Suppressor macrophage treated with lipopolysaccharide for 4 hours (primary cell): ENCODE data around the gene SCIMP.
"Not testable (repeated sequence)": the region's sequence is repeated elsewhere in the genome, so short reads cannot be mapped to it uniquely, and the experiment has no call there.

Source experiments
- DNase-seq: peaks from one replicate; pipeline ENCODE4 v3.0.0-alpha.2; 2020

The SCIMP gene

GRCh38 chr17:5234645-5235576, at the start of gene SCIMP:
Gene SCIMP (minus strand): TSS chr17:5234860. CDS start chr17:5234755, 105 bp downstream.
- peak; percentile 95 for DNase-seq

GRCh38 chr17:5283571-5284315, 49.1 kb upstream of the SCIMP start:
- no peak for DNase-seq

- DNase-seq: peak; percentile 16
Observed at GRCh38 chr17:5282642-5283217, 48.1 kb upstream of the SCIMP start.

GRCh38 chr17:5281814-5282641, 47.4 kb upstream of the SCIMP start, which contains the start of gene RABEP1:
Gene RABEP1 (plus strand): TSS chr17:5282284. CDS start chr17:5282487, 203 bp downstream.
- DNase-seq: peak; percentile 96

GRCh38 chr17:5272322-5272721, 37.7 kb upstream of the SCIMP start:
- peak; percentile 14 for DNase-seq

- no peak for DNase-seq
Observed at GRCh38 chr17:5269241-5269960, 34.7 kb upstream of the SCIMP start.

GRCh38 chr17:5264893-5265292, 30.2 kb upstream of the SCIMP start:
- no peak for DNase-seq

- DNase-seq: no peak
Observed at GRCh38 chr17:5263441-5263840, 28.8 kb upstream of the SCIMP start.

- DNase-seq: no peak
Observed at GRCh38 chr17:5262416-5262991, 27.8 kb upstream of the SCIMP start.

GRCh38 chr17:5260542-5260941, 25.9 kb upstream of the SCIMP start:
- DNase-seq: no peak

GRCh38 chr17:5257124-5257523, 22.5 kb upstream of the SCIMP start:
- no peak for DNase-seq

GRCh38 chr17:5254903-5255521, 20.4 kb upstream of the SCIMP start:
- DNase-seq: peak; percentile 13

- DNase-seq: no peak
Observed at GRCh38 chr17:5254414-5254813, 19.8 kb upstream of the SCIMP start.

GRCh38 chr17:5249615-5250014, 15.0 kb upstream of the SCIMP start:
- peak; percentile 79 for DNase-seq

GRCh38 chr17:5248821-5249479, 14.3 kb upstream of the SCIMP start:
- no peak for DNase-seq

- DNase-seq: no peak
Observed at GRCh38 chr17:5247621-5248020, 13.0 kb upstream of the SCIMP start.

- no peak for DNase-seq
Observed at GRCh38 chr17:5241861-5242671, 7.4 kb upstream of the SCIMP start.

GRCh38 chr17:5239769-5240168, 5.1 kb upstream of the SCIMP start:
- DNase-seq: not testable (repeated sequence)

- DNase-seq: no peak
Observed at GRCh38 chr17:5238333-5238732, 3.7 kb upstream of the SCIMP start.
